Activated T-cell treated with anti-CD3 and anti-CD28 coated beads, Interleukin-2, amount 50 U/mL, for 4 hours (primary cell): Measurements from ENCODE around the gene RPA3. TPM values are rescaled to one million over a fixed set of nuclear protein-coding genes. Genes with fewer than 3 reads are reported as not detected.

Source experiments
- ATAC-seq, 2 donors: fragments of 200-7000 bp; cut with Tn5 transposase; one replicate each; pipeline ENCODE4 v1.10.0; 2021
- DNase-seq: peaks from one replicate; pipeline ENCODE4 v3.0.0-alpha.2; 2020
- H3K27me3 Mint-ChIP-seq: one replicate; pipeline ENCODE4 v1.8.0; 2021; ENCODE audit warnings: low read depth, mixed read lengths
- H3K36me3 Mint-ChIP-seq: one replicate; pipeline ENCODE4 v1.8.0; 2022; ENCODE audit warnings: mixed read lengths; ENCODE audit not compliant: insufficient read depth
- H3K4me1 Mint-ChIP-seq: one replicate; pipeline ENCODE4 v1.8.0; 2021; ENCODE audit warnings: low read depth, mixed read lengths
- H3K4me3 Mint-ChIP-seq: one replicate; pipeline ENCODE4 v1.8.0; 2021; ENCODE audit warnings: mild to moderate bottlenecking, moderate library complexity, mixed read lengths
- H3K9me3 Mint-ChIP-seq: one replicate; pipeline ENCODE4 v1.8.0; 2021; ENCODE audit warnings: mixed read lengths
- total RNA-seq, 3 donors: library from RNA; stranded (reverse); gene quantifications; one replicate each; pipeline ENCODE4 v1.2.1, GENCODE V29; 2021

Gene RPA3
- 10 to 100 TPM; 76.9 to 82.6 (median 79.2) TPM for total RNA-seq

DNA sequence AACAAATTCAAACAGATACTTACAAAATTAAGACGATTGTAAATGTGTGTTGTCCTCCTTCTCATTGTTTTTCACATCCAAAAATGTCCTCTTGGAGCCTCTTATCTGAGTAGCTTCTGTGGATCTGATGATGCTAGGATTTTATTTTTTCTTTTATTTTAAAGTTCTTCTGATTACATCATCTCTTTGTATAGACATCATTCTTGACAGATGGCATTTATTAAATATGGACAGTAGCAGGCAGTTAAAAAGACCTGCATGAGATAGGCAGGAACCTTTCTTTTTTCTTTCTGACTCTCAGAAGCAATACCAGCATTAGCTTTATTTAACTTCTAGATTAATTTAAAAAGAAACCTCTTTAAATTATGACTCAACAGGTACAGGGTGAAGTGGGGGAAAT is at the start of gene RPA3:
TSS of gene RPA3 (minus strand) at position 116 of the 400 bp plus-strand sequence. CDS start 78,189 bp downstream, outside the sequence.
- DNase-seq (no peak), ATAC-seq (no peak)
- Mint-ChIP-seq H3K4me3 (no peak within 1 kb of the TSS), H3K27me3 (no peaks in the 10 kb centered on the region), H3K4me1 (peaks cover 16% of the 10 kb centered on the region), H3K36me3 (peaks cover 8% of the 10 kb centered on the region), H3K9me3 (no peaks in the 10 kb centered on the region)

DNA sequence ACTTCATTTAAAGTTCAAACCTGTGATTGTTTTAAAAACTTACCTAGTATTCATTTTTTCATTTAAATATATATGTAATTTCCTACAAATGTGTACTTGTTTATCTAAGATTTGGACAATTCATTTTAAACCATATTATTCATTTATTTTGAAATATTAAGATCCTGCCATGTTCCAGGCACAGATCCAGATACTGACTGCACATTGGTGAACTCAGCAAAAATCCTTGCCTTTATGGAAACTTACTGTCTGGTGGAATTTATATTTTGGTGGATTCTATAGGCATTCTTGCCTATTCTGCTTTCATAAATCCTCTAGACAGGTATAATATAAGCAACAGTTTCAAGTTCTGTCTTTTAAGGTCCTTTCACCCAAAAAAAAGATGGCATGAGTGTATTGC is 48.3 kb upstream of the RPA3 start:
- ATAC-seq (no peak), DNase-seq (no peak)
- H3K27me3 Mint-ChIP-seq, result no peaks in the 10 kb centered on the region
- H3K4me1 Mint-ChIP-seq, result peaks cover 41% of the 10 kb centered on the region
- no peaks in the 10 kb centered on the region for H3K36me3 Mint-ChIP-seq
- H3K4me3 Mint-ChIP-seq, result no peak overlapping the region
- no peaks in the 10 kb centered on the region for H3K9me3 Mint-ChIP-seq

DNA sequence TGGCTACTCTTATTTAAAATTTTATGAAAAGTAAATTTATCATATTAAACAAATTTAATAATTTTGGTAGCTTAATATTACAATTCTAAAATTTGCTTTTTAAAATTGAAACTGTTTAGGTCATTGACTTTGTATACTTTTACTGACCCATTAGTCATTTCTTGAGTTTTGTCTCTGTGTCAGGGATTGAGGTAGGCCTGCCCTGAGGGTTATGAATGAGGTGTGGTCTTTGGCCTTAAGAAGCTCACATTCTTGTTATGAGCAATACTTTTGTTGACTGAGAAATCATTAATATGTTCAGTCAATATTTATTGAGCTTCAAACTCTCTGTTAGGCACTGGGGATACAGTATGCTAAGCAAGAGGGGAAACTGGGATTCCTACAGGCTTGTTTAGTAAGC is 47.0 kb upstream of the RPA3 start:
- H3K27me3 Mint-ChIP-seq, result no peaks in the 10 kb centered on the region
- no peak for ATAC-seq

DNA sequence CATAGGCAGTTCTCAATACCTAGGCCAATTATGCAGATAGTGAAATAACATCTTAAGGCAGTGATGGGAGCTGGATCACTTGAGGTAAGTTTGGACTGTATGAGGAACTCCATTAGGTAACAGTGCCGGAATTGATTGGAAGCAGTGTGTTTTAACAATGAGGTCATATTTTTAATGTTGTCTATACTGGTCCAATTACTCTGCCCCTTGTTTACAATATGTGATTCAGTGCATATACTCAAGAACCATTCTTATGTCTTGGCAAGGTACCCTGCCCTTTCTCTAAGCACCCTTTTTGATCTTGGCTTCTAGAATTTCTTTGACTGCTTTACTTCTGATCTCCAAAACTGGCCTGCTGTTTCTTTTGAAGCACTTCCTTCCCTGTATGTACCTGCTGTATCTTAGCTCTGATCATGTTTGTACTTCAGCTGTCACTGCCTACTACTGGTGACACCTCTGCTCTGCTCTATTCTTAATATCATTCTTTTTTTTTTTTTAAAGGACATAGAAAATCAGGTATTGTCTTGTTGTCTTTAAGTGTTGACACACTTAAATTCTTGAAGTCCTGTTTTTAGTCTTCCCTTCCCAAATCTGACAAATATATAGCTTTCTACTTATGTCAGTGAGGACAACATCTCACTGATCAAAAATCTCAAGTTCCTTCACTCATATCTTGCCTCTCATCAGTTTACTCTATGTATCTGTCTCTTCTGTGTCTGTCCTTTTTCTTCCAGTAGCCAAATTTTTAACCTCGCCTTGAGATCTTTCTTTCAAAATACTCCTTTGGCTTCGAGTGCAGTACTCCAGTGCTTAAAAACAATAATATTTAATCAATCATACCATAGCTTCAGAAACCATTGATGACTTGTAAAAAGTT is 46.4 kb upstream of the RPA3 start:
- ATAC-seq, result no peak
- Mint-ChIP-seq H3K4me3 (no peak overlapping the region), H3K9me3 (no peaks in the 10 kb centered on the region), H3K27me3 (no peaks in the 10 kb centered on the region), H3K36me3 (no peaks in the 10 kb centered on the region), H3K4me1 (peaks cover 42% of the 10 kb centered on the region)
- no peak for DNase-seq

More for the DNA sequence above, 47.0 kb upstream of the RPA3 start:
- Mint-ChIP-seq H3K4me3 (no peak overlapping the region), H3K36me3 (no peaks in the 10 kb centered on the region), H3K4me1 (peaks cover 41% of the 10 kb centered on the region), H3K9me3 (no peaks in the 10 kb centered on the region)
- DNase-seq, result no peak

DNA sequence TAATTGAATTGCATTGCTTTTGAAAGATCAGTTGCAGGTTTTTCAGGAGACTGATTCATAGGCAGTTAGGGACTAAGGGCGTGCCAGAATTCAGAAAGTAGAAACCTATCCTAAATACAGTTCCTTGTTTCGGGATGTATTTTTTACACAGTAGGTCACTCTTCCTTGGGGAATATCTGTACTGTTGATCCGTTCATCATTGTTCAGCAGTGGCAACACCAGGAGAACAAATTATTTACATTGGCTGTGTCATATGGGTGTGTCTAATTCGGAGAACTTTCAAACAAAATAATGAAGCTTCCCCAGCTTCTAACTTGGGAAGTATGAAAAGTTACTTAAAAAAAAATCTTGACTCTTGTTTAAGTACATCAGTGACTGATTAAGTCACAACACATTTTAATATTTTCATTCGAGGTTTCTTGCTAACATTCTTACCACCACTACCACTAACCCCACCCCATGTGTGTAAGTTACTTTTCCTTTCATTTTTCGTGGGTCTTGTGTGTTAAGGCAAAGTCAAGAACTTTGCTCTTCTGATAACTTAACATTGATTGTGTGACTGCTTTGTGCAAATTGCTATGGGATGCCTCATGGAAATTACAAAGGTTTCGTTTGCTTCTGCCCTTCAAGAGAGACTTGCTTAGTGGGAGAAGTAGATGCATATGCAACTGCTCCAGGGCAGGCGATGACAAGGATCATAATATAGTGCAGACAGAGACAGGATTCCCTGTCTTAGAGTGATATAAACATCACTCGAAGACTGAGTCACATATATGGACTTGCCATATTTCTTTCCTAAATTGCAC is 43.8 kb upstream of the RPA3 start:
- no peak for DNase-seq
- H3K36me3 Mint-ChIP-seq, result no peaks in the 10 kb centered on the region
- peak overlapping the region; percentile 85 for H3K4me3 Mint-ChIP-seq
- ATAC-seq, result peak; percentile 86 to 94
- no peaks in the 10 kb centered on the region for H3K9me3 Mint-ChIP-seq
- H3K4me1 Mint-ChIP-seq, result peaks cover 42% of the 10 kb centered on the region
- no peaks in the 10 kb centered on the region for H3K27me3 Mint-ChIP-seq

DNA sequence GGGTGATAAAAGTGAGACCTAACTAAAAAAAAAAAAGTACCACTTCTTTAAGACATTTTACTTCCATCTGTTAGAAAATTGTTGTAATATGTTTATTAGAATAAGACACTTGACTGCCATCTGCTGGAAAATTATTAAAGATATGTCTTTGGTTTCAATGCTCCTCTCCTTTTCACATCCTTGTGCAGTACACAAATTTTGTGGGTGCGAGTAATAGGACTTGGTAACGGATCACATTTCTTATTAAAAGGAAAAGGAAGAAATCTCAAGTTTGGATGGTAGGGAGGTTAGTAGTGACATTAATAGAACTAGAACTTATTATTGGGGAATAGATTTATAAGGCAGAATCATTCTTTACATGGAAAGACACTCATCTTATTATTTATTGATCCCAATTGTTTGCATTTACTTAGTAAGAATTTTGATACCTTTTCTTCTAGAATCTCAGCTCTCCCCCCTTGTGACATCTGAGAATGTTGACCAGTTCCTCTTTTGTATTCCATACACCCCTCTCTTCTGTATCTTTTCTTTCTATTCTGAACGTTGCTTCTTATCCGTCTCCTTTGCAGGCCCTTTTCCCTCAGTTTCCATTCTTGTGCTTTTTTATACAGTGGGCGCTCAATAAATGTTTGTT is 43.0 kb upstream of the RPA3 start:
- Mint-ChIP-seq H3K4me3 (peak overlapping the region; percentile 85), H3K4me1 (peaks cover 42% of the 10 kb centered on the region), H3K9me3 (no peaks in the 10 kb centered on the region), H3K36me3 (no peaks in the 10 kb centered on the region), H3K27me3 (no peaks in the 10 kb centered on the region)
- ATAC-seq (no peak), DNase-seq (no peak)

DNA sequence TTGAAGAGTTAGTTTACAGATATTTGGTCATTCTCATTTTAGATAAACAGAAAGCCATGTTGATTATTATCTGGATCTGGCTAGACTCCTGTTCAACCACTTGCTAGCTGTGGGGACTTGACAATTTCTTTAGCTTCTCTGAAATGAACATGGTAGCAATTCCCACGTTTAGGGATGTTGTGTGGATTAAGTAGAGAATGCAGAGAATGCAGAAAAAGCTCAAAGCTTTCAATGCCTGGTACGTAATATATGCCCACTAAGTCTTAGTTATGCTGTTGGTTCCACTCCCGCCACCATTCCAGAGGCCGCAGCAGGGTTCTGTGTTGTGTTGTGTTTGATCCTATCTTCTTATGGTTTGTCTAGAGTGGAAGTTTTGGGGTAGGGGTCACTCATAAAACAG is 39.2 kb upstream of the RPA3 start:
- H3K4me3 Mint-ChIP-seq, result no peak overlapping the region
- peaks cover 18% of the 10 kb centered on the region for H3K4me1 Mint-ChIP-seq
- peaks cover 4% of the 10 kb centered on the region for H3K36me3 Mint-ChIP-seq
- DNase-seq (no peak), ATAC-seq (no peak)
- H3K27me3 Mint-ChIP-seq, result no peaks in the 10 kb centered on the region
- H3K9me3 Mint-ChIP-seq, result no peaks in the 10 kb centered on the region

DNA sequence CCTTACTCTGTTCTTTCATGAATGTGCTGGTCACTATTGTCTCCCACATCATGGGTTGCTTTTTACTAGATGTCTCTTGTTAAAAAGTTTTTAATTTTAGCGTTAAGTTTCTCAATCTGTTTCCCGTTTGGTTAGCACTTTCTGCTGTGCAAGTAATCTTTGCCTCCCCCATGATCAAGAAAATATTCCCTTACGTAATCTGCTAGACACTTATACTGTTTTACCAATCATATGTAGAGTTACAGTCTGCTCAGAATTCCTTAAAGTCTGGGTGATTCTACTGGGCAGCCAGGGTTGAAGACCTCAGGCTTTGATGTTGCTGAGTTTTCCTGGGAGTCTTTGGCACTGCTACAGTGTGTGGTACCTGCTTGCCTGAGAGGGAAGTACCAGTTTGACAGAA is 38.2 kb upstream of the RPA3 start:
- H3K27me3 Mint-ChIP-seq, result no peaks in the 10 kb centered on the region
- ATAC-seq, result no peak
- H3K36me3 Mint-ChIP-seq, result peaks cover 4% of the 10 kb centered on the region
- DNase-seq, result no peak
- no peaks in the 10 kb centered on the region for H3K9me3 Mint-ChIP-seq
- no peak overlapping the region for H3K4me3 Mint-ChIP-seq
- peaks cover 8% of the 10 kb centered on the region for H3K4me1 Mint-ChIP-seq

DNA sequence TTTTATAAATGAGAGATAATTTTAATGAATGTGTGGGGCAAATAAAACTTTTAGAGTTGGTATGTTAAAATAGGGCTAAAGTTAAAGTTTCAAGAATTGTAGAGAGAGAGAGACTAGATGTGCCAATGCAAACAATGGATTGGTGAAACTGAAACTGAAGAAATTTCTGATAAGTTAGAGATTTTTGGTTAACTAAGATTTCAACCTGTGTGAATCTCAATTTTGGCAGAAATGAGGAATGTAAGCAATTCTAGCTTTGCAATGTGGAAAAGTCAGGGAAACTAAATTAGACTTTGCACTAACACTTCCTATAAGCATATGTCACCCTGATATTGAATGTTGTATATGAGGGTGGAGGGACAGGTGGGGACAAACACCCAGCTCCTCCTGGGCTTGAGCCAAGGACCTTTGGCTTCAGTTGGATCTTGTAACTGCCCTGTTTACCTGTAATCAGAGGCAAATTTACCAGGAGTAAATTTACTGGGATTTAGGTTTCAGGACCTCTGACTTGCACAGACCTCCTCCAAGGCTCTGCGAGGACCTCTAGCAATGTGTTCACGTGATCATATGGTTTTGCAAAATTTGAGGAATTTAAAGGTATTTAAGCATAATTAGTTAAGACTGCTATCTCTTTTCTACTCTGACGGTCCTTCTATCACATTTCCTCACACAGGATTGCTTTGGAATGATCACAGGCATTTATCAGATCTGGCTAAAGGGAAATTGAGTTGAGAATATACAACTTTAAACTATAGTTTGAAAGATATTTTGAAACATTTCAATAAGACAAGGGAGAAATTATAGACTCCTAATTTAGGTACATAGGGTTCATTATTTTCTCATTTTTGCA is 33.1 kb upstream of the RPA3 start:
- H3K9me3 Mint-ChIP-seq, result no peaks in the 10 kb centered on the region
- no peak for DNase-seq
- no peak for ATAC-seq
- H3K36me3 Mint-ChIP-seq, result peaks cover 10% of the 10 kb centered on the region
- no peak overlapping the region for H3K4me3 Mint-ChIP-seq
- peaks cover 5% of the 10 kb centered on the region for H3K4me1 Mint-ChIP-seq
- H3K27me3 Mint-ChIP-seq, result no peaks in the 10 kb centered on the region

DNA sequence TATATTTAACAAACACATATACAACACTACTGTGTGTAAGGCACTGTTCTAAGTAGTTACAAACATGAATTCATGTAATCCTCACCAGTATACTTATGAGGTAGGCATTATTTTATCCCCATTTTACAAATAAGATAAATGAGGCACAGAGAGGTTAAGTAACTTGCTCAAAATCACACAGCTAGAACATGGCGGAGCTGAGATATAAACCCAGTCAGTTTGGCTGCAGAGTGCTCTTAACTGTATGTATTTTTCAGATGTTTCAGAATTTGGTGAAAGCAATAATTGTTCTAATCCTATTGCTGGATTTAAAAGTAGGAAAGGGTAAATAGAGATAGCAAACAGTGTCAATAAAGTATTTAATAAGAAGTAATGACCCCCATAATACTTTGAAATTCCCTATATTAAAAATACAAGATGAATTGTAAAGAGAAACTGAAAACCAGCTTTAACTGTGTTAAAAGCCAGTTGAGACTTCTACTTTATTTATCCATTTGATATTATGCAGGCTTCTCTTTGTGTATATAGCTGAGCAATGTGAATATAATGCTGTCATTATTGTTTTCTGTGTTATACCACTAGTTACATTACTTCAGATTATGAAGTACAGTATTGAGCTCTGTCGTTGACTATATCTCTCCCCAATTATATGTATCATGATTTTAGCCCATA is 32.3 kb upstream of the RPA3 start:
- peaks cover 10% of the 10 kb centered on the region for H3K36me3 Mint-ChIP-seq
- peaks cover 7% of the 10 kb centered on the region for H3K4me1 Mint-ChIP-seq
- H3K4me3 Mint-ChIP-seq, result no peak overlapping the region
- no peaks in the 10 kb centered on the region for H3K27me3 Mint-ChIP-seq
- no peaks in the 10 kb centered on the region for H3K9me3 Mint-ChIP-seq
- ATAC-seq (no peak), DNase-seq (no peak)

DNA sequence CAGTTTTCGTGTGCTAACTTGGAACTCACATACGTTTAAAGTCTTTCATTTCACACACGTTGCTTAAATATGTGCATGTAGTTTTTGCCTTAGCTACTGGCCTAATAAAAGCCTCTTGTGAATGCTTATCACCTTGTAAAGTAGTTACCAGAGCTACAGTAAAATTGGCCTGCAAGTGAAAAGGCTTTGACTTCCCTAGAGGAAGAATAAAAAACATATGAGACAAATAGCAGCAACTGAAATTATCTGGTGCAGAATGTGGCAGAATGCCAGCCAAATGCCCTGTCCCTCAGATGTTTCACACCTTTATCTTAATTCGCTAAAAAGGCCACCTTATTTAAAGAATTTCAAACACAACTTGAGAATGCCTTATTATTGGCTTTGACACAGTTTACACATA is 28.1 kb upstream of the RPA3 start:
- H3K4me1 Mint-ChIP-seq, result peaks cover 7% of the 10 kb centered on the region
- H3K9me3 Mint-ChIP-seq, result no peaks in the 10 kb centered on the region
- DNase-seq (no peak), ATAC-seq (no peak)
- no peak overlapping the region for H3K4me3 Mint-ChIP-seq
- H3K36me3 Mint-ChIP-seq, result peaks cover 9% of the 10 kb centered on the region
- no peaks in the 10 kb centered on the region for H3K27me3 Mint-ChIP-seq

DNA sequence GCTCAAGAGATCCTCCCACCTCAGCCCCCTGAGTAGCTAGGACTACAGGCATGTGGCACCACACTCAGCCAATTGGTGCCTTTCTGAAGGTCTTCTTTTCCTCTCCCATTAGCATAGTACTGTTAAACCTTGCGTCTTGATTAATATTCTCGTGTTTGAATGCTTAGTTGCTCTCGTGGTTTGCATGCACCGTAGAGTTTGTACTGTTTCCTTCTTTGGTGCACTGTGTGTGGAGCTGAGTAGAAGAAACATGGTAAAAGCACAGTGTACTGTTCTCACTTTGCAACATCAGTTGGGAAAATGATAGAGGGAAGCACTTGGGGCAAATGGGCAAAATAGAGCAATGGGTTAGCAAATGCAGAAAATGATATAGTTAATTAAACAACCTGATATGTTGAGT is 27.6 kb upstream of the RPA3 start:
- no peak for ATAC-seq
- no peak overlapping the region for H3K4me3 Mint-ChIP-seq
- no peak for DNase-seq
- H3K4me1 Mint-ChIP-seq, result peaks cover 5% of the 10 kb centered on the region
- H3K9me3 Mint-ChIP-seq, result no peaks in the 10 kb centered on the region
- no peaks in the 10 kb centered on the region for H3K27me3 Mint-ChIP-seq
- H3K36me3 Mint-ChIP-seq, result peaks cover 7% of the 10 kb centered on the region

DNA sequence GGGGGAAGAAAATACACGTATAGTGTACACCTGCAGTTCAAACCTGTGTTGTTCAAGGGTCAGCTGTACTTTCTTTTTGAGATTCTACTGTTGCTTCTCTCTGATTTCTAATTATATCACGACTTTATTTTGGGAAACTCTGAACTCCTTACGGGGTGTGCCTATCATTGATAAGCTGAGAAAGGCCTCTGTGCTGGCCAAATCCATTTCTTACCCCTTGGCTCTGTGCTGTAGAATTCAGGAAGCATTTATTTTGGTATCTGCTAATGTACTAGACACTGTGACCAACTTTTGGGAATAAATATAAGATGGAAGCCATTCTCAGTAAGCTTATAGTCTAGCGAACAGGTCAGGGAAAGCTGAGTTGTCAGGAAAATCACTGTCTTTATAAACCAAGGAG is 26.9 kb upstream of the RPA3 start:
- H3K27me3 Mint-ChIP-seq, result no peaks in the 10 kb centered on the region
- H3K9me3 Mint-ChIP-seq, result no peaks in the 10 kb centered on the region
- ATAC-seq (no peak), DNase-seq (no peak)
- peaks cover 7% of the 10 kb centered on the region for H3K36me3 Mint-ChIP-seq
- H3K4me1 Mint-ChIP-seq, result peaks cover 2% of the 10 kb centered on the region
- H3K4me3 Mint-ChIP-seq, result no peak overlapping the region
